Measurements from ENCODE around the gene FAT4.

The FAT4 gene

DNA sequence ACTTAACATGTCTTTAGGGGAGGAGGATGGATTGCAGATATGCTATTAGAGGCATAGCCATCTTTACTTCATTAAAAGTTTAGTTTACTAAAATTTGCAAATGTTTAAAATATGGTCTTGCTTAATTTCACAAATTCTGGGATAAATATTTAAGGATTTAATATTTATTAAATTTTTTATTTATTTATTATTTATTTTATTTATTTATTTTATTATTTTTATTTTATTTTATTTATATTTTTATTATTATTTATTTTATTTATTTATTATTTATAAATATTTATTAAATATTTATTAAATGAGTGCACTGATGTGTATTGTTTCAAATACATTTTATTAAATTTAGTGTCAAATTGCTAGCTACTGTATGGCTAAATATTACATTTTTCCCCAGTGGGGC, 46.0 kb downstream of the FAT4 start:
- H3K4me3 Mint-ChIP-seq = no peak overlapping the region
- no peak overlapping the region for H3K27ac Mint-ChIP-seq
- H3K4me1 Mint-ChIP-seq = peaks cover 8% of the 10 kb centered on the region
- H3K9me3 Mint-ChIP-seq = peaks cover 3% of the 10 kb centered on the region
- no peaks in the 10 kb centered on the region for H3K27me3 Mint-ChIP-seq (ENCODE audit: low read depth)
- TF ChIP-seq, protein P1, sequence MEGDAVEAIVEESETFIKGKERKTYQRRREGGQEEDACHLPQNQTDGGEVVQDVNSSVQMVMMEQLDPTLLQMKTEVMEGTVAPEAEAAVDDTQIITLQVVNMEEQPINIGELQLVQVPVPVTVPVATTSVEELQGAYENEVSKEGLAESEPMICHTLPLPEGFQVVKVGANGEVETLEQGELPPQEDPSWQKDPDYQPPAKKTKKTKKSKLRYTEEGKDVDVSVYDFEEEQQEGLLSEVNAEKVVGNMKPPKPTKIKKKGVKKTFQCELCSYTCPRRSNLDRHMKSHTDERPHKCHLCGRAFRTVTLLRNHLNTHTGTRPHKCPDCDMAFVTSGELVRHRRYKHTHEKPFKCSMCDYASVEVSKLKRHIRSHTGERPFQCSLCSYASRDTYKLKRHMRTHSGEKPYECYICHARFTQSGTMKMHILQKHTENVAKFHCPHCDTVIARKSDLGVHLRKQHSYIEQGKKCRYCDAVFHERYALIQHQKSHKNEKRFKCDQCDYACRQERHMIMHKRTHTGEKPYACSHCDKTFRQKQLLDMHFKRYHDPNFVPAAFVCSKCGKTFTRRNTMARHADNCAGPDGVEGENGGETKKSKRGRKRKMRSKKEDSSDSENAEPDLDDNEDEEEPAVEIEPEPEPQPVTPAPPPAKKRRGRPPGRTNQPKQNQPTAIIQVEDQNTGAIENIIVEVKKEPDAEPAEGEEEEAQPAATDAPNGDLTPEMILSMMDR (IDR thresholded peaks at IDR 0.05; ENCODE audit: unreplicated experiment in 3 of 3) = no peak
- peaks cover 16% of the 10 kb centered on the region for H3K36me3 Mint-ChIP-seq (ENCODE audit: low read depth)
